Psoas muscle (tissue), 8 donors: ENCODE data around the gene PCDHGA2. TPM values are rescaled to one million over a fixed set of nuclear protein-coding genes. Genes with fewer than 3 reads are reported as not detected.
"Not testable (repeated sequence)": the region's sequence is repeated elsewhere in the genome, so short reads cannot be mapped to it uniquely, and the experiment has no call there.

ENCODE experiments used
- ATAC-seq, 4 donors: fragments of 200-7000 bp; cut with Tn5 transposase; one replicate each; pipeline ENCODE4 v1.9.1; 2020; ENCODE audit warnings: moderate library complexity in 3 of 4, mild to moderate bottlenecking in 2 of 4
- DNase-seq, 2 donors: peaks; one replicate each; pipeline ENCODE4 v3.0.0-alpha.2; 2020
- H3K27ac ChIP-seq: fragments of 200-600 bp; one replicate; pipeline ENCODE4 v1.8.0; 2022
- H3K27me3 ChIP-seq, 3 donors: fragments of 200-600 bp in 1 of 3; one replicate each; pipeline versions ENCODE4 v1.6.1 to v1.8.0; 2013 to 2022; ENCODE audit warnings: low read length in 2 of 3, mild to moderate bottlenecking in 2 of 3, moderate library complexity in 1 of 3; ENCODE audit not compliant: insufficient read depth in 3 of 3
- H3K36me3 ChIP-seq, 2 donors: fragments of 200-600 bp in 1 of 2; one replicate each; pipeline versions ENCODE4 v1.6.1 to v1.8.0; 2013 to 2022; ENCODE audit warnings: low read depth in 1 of 2, mild to moderate bottlenecking in 1 of 2, moderate library complexity in 1 of 2; ENCODE audit not compliant: insufficient read depth in 1 of 2
- H3K4me1 ChIP-seq: fragments of 200-600 bp; one replicate; pipeline ENCODE4 v1.8.0; 2022
- H3K4me3 ChIP-seq: fragments of 200-600 bp; one replicate; pipeline ENCODE4 v1.8.0; 2022; ENCODE audit warnings: mild to moderate bottlenecking
- H3K9me3 ChIP-seq: fragments of 200-600 bp; one replicate; pipeline ENCODE4 v1.8.0; 2022
- CTCF ChIP-seq: fragments of 200-600 bp; IDR thresholded peaks from one replicate; pipeline ENCODE4 v1.8.0; 2022; ENCODE audit warnings: antibody characterized with exemption
- WGBS, 3 donors: extraction: QIAGEN DNeasy Blood & Tissue Kit; methylation state at CpG; one replicate each; pipeline versions ENCODE4 v1.1.6 to v1.1.7; 2013; 5-methylcytosine and 5-hydroxymethylcytosine counted together
- intact Hi-C, 2 donors: fragments of 100-400 bp; cut with DNase I; formaldehyde crosslinking; loops; one replicate each; pipeline versions ENCODE4 v1.11.0 to v1.14.2; 2022
- polyA plus RNA-seq, 3 donors: library from polyadenylated mRNA; stranded (reverse); fragments of 200-250 nt; gene quantifications; one replicate each; pipeline ENCODE4 v1.2.3, GENCODE V29; 2013
- total RNA-seq, 4 donors: library from RNA; stranded (reverse); fragmentation: NEBNext Ultra II Directional in 2 of 4; extraction: Animal tissue kit (Norgen Biotek cat#: 25700) in 2 of 4; gene quantifications; one replicate each; pipeline versions ENCODE4 v1.2.1 to v1.2.4, GENCODE V29; 2021 to 2023
- donor health status: healthy with polysubstance abuse.
- donor health status: DM: no; HTN: no; CAD: no; lungs with moderate emphysema.
- donor health status: Bipolar disorder and iron deficiency.
- donor health status: healthy.
- donor health status: DM: yes; HTN: yes; CAD: no.
- donor health status: DM: no; HTN: no; CAD: no.
- donor health status: DM: no; HTN: no; CAD: no.
- donor health status: DM: yes; HTN: yes; CAD: no.

The PCDHGA2 gene
- total and polyA plus RNA-seq, 7 donors: 0.22 to 1.8 (median 1.2) TPM

GRCh38 chr5:141371572-141372475 lies 33.3 kb downstream of the PCDHGA2 start:
- no peak for TF ChIP-seq CTCF
- no peak for DNase-seq
- peaks cover 0 to 52% (median 17%) of the 10 kb centered on the region in 3 donors for H3K27me3 ChIP-seq
- no peak overlapping the region for H3K27ac ChIP-seq
- ATAC-seq: no peak
- peaks cover 11% of the 10 kb centered on the region for H3K9me3 ChIP-seq
- intact Hi-C loops: no loop called here
- no peaks in the 10 kb centered on the region for H3K4me1 ChIP-seq
- whole genome bisulfite sequencing, 3 donors: 38 to 42% (median 39%) methylated on average over 69 of the region's 69 CpGs
- no peaks in the 10 kb centered on the region for H3K36me3 ChIP-seq
- no peak overlapping the region for H3K4me3 ChIP-seq

- TF ChIP-seq CTCF: peak; percentile 36
- H3K4me3 ChIP-seq: peak within 1 kb of the TSS; percentile 52
- H3K9me3 ChIP-seq: peaks cover 16% of the 10 kb centered on the region
These were observed 35.2 kb downstream of the PCDHGA2 start, which contains the start of gene PCDHGA6 for GRCh38 chr5:141373673-141374317. Gene PCDHGA6 (plus strand): TSS chr5:141373891. CDS start chr5:141374084, 193 bp downstream.

GRCh38 chr5:141374627-141375026 lies 36.1 kb downstream of the PCDHGA2 start:
- H3K27me3 ChIP-seq: peaks cover 0 to 42% (median 17%) of the 10 kb centered on the region in 3 donors
- TF ChIP-seq CTCF: no peak
- peaks cover 16% of the 10 kb centered on the region for H3K9me3 ChIP-seq
- DNase-seq (no peak), ATAC-seq (no peak)
- no peak overlapping the region for H3K27ac ChIP-seq
- no peaks in the 10 kb centered on the region for H3K36me3 ChIP-seq
- intact Hi-C loops: no loop called here
- no peaks in the 10 kb centered on the region for H3K4me1 ChIP-seq
- 55 to 68% (median 60%) methylated on average over 14 of the region's 14 CpGs for WGBS, 3 donors
- peak overlapping the region; percentile 52 for H3K4me3 ChIP-seq

More at GRCh38 chr5:141373673-141374317, 35.2 kb downstream of the PCDHGA2 start, which contains the start of gene PCDHGA6:
- WGBS, 3 donors: 17 to 18% (median 17%) methylated on average over 27 of the region's 27 CpGs
- Histone ChIP-seq H3K36me3 (no peaks in the 10 kb centered on the region), H3K27me3 (peaks cover 0 to 46% (median 17%) of the 10 kb centered on the region in 3 donors), H3K27ac (no peak within 1 kb of the TSS), H3K4me1 (no peaks in the 10 kb centered on the region)
- intact Hi-C loops: no loop called here
- no peak for DNase-seq
- peak in 3 of 4 donors; percentile 64 to 72 (median 68) for ATAC-seq

- H3K4me1 ChIP-seq, ATAC-seq, intact Hi-C loops, DNase-seq, H3K36me3 ChIP-seq, H3K4me3 ChIP-seq, H3K27ac ChIP-seq: not testable (repeated sequence)
- H3K27me3 ChIP-seq: peaks cover 0 to 36% (median 14%) of the 10 kb centered on the region in 3 donors
- H3K9me3 ChIP-seq: peaks cover 16% of the 10 kb centered on the region
- 45 to 60% (median 55%) methylated on average over 28 to 42 of the region's 48 CpGs for WGBS, 3 donors
These were observed 37.0 kb downstream of the PCDHGA2 start for GRCh38 chr5:141375444-141376155.
